Smooth muscle cell (in vitro differentiated cells): ENCODE measurements around the gene PRPF40B. TPM values are rescaled to one million over a fixed set of nuclear protein-coding genes. Genes with fewer than 3 reads are reported as not detected.

Source experiments
- DNase-seq: peaks from one replicate; lab custom pipeline; 2025; ENCODE audit not compliant: unreplicated experiment; lab: John Stamatoyannopoulos, UW
- H2AFZ ChIP-seq: fragments of 200-600 bp; sonication (generic); 2 replicates; pipeline ENCODE4 v1.6.0; 2016; ENCODE audit warnings: antibody characterized with exemption, low read depth, mild to moderate bottlenecking
- H3F3A ChIP-seq: fragments of 200-600 bp; sonication (generic); 2 replicates; pipeline ENCODE4 v1.6.0; 2017; ENCODE audit warnings: antibody characterized with exemption, low read depth
- H3K27ac ChIP-seq: fragments of 200-600 bp; sonication (generic); 2 replicates; pipeline ENCODE4 v1.5.1; 2016; ENCODE audit warnings: low read depth, mild to moderate bottlenecking
- H3K27me3 ChIP-seq: fragments of 200-600 bp; sonication (generic); 2 replicates; pipeline ENCODE4 v1.6.1; 2016; ENCODE audit warnings: low read depth, mild to moderate bottlenecking
- H3K36me3 ChIP-seq: fragments of 200-600 bp; sonication (generic); 2 replicates; pipeline ENCODE4 v1.5.1; 2016; ENCODE audit warnings: low read depth
- H3K4me1 ChIP-seq: fragments of 200-600 bp; sonication (generic); 2 replicates; pipeline ENCODE4 v1.5.1; 2016; ENCODE audit warnings: low read depth
- H3K4me2 ChIP-seq: fragments of 200-600 bp; sonication (generic); 2 replicates; pipeline ENCODE4 v1.6.0; 2016; ENCODE audit warnings: mild to moderate bottlenecking
- H3K4me3 ChIP-seq: fragments of 200-600 bp; sonication (generic); 2 replicates; pipeline ENCODE4 v1.5.1; 2016; ENCODE audit warnings: mild to moderate bottlenecking
- H3K79me2 ChIP-seq: fragments of 200-600 bp; sonication (generic); 2 replicates; pipeline ENCODE4 v1.6.0; 2016; ENCODE audit warnings: low read depth, mild to moderate bottlenecking
- H3K9ac ChIP-seq: fragments of 200-600 bp; sonication (generic); 2 replicates; pipeline ENCODE4 v1.6.0; 2016; ENCODE audit warnings: low read depth
- H3K9me3 ChIP-seq: fragments of 200-600 bp; sonication (generic); replicated peaks from 2 replicates; pipeline ENCODE4 v1.5.1; 2016; ENCODE audit warnings: low read depth
- H4K20me1 ChIP-seq: fragments of 200-600 bp; sonication (generic); 2 replicates; pipeline ENCODE4 v1.6.0; 2016; ENCODE audit warnings: low read depth
- WGBS: methylation state at CpG from one replicate; pipeline ENCODE4 v1.1.7; 2016; ENCODE audit warnings: low lambda C conversion rate; 5-methylcytosine and 5-hydroxymethylcytosine counted together
- polyA plus RNA-seq: library from polyadenylated mRNA; unstranded; fragments of >200 nt; fragmentation: Nextera tagmentation; extraction: Ambion mirVana; gene quantifications from 2 replicates; pipeline ENCODE4 v1.2.1, GENCODE V29; 2016
- total RNA-seq: library from RNA; depleted of rRNA; stranded (reverse); fragments of >200 nt; gene quantifications from 2 replicates; pipeline ENCODE4 v1.2.3, GENCODE V29; 2014
- TF ChIP-seq, protein P1 (sequence below): fragments of 200-600 bp; sonication (generic); IDR thresholded peaks from 2 replicates; pipeline ENCODE4 v1.5.1; 2017; ENCODE audit warnings: borderline replicate concordance, mild to moderate bottlenecking, antibody characterized with exemption; ENCODE audit not compliant: insufficient read depth, poor library complexity, severe bottlenecking

Gene PRPF40B
- total and polyA plus RNA-seq, 2 experiments from 2014 or later: 6.2 to 19.8 TPM

DNA sequence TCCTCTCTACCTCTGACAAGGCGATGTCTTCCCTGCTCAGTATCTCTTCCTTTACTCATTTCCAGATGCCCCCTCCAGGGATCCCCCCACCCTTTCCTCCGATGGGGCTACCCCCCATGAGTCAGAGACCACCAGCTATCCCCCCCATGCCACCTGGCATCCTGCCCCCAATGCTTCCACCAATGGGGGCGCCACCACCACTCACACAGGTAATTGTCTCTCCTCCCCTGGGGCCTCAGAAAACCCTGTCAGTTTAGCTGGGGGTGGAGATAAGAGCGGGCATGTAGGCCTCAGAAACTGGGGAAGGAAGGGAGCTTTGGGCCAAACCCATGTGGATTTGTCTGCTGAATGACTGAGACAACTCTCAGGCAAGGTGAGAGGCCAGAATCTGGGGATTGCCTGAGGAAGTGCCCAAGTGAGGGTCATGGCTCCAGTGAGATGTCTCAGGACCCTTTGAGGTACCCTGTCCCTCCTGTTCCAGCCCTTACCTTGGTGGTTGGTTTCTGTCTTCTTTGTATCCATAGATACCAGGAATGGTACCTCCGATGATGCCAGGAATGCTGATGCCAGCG lies 8.1 kb downstream of the PRPF40B start:
- Histone ChIP-seq H3K9ac (no peak overlapping the region), H3K4me2 (no peak overlapping the region), H3K79me2 (no peaks in the 10 kb centered on the region), H3K27me3 (no peaks in the 10 kb centered on the region), H3K9me3 (no peaks in the 10 kb centered on the region), H4K20me1 (peaks cover 9% of the 10 kb centered on the region), H3K4me3 (no peak overlapping the region), H3K4me1 (no peaks in the 10 kb centered on the region), H2AFZ (no peak overlapping the region), H3F3A (peaks cover 4% of the 10 kb centered on the region), H3K27ac (no peak overlapping the region), H3K36me3 (no peaks in the 10 kb centered on the region)
- 93% methylated on average over 6 of the region's 6 CpGs for whole genome bisulfite sequencing
- DNase-seq: no peak
- TF ChIP-seq, protein P1, sequence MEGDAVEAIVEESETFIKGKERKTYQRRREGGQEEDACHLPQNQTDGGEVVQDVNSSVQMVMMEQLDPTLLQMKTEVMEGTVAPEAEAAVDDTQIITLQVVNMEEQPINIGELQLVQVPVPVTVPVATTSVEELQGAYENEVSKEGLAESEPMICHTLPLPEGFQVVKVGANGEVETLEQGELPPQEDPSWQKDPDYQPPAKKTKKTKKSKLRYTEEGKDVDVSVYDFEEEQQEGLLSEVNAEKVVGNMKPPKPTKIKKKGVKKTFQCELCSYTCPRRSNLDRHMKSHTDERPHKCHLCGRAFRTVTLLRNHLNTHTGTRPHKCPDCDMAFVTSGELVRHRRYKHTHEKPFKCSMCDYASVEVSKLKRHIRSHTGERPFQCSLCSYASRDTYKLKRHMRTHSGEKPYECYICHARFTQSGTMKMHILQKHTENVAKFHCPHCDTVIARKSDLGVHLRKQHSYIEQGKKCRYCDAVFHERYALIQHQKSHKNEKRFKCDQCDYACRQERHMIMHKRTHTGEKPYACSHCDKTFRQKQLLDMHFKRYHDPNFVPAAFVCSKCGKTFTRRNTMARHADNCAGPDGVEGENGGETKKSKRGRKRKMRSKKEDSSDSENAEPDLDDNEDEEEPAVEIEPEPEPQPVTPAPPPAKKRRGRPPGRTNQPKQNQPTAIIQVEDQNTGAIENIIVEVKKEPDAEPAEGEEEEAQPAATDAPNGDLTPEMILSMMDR: no peak

DNA sequence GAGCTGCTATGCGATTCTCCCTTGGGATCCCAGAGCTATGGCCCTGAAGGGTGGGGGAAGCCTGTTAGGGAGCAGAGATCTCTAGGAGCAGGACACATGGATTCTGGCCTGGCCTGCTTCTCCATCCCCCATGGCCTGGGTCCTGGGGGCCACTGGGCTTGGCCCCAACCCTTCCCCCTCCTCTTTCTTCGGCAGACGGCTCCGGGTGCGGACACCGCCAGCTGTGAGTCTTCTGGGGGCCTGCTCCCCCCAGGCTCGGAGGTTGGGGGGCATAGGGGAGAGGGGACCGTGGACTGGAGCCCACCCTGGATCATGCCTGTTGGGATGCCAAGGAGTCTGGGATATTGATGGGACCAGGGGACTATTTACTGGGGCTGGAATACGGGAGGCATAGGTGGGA lies 9.0 kb downstream of the PRPF40B start:
- no peaks in the 10 kb centered on the region for H3K36me3 ChIP-seq
- no peak overlapping the region for H3K9ac ChIP-seq
- no peaks in the 10 kb centered on the region for H3K27me3 ChIP-seq
- no peak for DNase-seq
- H3K27ac ChIP-seq: no peak overlapping the region
- no peak overlapping the region for H3K4me3 ChIP-seq
- H2AFZ ChIP-seq: no peak overlapping the region
- no peaks in the 10 kb centered on the region for H3K4me1 ChIP-seq
- no peaks in the 10 kb centered on the region for H3K9me3 ChIP-seq
- peaks cover 2% of the 10 kb centered on the region for H3F3A ChIP-seq
- H3K4me2 ChIP-seq: no peak overlapping the region
- 96% methylated on average over 9 of the region's 9 CpGs for WGBS
- H4K20me1 ChIP-seq: peaks cover 9% of the 10 kb centered on the region
- TF ChIP-seq, protein P1: no peak
- no peaks in the 10 kb centered on the region for H3K79me2 ChIP-seq

GRCh38 chr12:49632986-49633702 lies 9.8 kb downstream of the PRPF40B start:
- 91% methylated on average over 8 of the region's 8 CpGs for WGBS
- Histone ChIP-seq H3K4me1 (no peaks in the 10 kb centered on the region), H3K4me3 (no peak overlapping the region), H2AFZ (no peak overlapping the region), H3F3A (peaks cover 3% of the 10 kb centered on the region), H3K9ac (no peak overlapping the region), H3K79me2 (no peaks in the 10 kb centered on the region), H3K4me2 (no peak overlapping the region), H3K9me3 (no peaks in the 10 kb centered on the region), H4K20me1 (peaks cover 9% of the 10 kb centered on the region), H3K27ac (no peak overlapping the region), H3K36me3 (no peaks in the 10 kb centered on the region), H3K27me3 (no peaks in the 10 kb centered on the region)
- DNase-seq: no peak
- TF ChIP-seq, protein P1: no peak
